ENCODE measurements around the gene LST1.

GRCh38 chr6:31577579-31577966 is 8.5 kb upstream of the LST1 start:
- TF ChIP-seq SP1 (IDR thresholded peaks at IDR 0.05) (no peak), TAF1 (conservative IDR thresholded peaks at IDR 0.05) (no peak), JUND (IDR thresholded peaks at IDR 0.05) (no peak), GABPA (IDR thresholded peaks at IDR 0.05 in 1 of 2, conservative IDR thresholded peaks at IDR 0.05 in 1 of 2) (no peak), ZBTB33 (IDR thresholded peaks at IDR 0.05) (no peak), YY1 (IDR thresholded peaks at IDR 0.05) (no peak), RAD21 (IDR thresholded peaks at IDR 0.05) (no peak), ATF3 (IDR thresholded peaks at IDR 0.05) (no peak)
- TF ChIP-seq, protein P1, sequence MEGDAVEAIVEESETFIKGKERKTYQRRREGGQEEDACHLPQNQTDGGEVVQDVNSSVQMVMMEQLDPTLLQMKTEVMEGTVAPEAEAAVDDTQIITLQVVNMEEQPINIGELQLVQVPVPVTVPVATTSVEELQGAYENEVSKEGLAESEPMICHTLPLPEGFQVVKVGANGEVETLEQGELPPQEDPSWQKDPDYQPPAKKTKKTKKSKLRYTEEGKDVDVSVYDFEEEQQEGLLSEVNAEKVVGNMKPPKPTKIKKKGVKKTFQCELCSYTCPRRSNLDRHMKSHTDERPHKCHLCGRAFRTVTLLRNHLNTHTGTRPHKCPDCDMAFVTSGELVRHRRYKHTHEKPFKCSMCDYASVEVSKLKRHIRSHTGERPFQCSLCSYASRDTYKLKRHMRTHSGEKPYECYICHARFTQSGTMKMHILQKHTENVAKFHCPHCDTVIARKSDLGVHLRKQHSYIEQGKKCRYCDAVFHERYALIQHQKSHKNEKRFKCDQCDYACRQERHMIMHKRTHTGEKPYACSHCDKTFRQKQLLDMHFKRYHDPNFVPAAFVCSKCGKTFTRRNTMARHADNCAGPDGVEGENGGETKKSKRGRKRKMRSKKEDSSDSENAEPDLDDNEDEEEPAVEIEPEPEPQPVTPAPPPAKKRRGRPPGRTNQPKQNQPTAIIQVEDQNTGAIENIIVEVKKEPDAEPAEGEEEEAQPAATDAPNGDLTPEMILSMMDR (IDR thresholded peaks at IDR 0.05; ENCODE audit: low read depth, low read length, missing input control): no peak
- TF ChIP-seq, protein P2, sequence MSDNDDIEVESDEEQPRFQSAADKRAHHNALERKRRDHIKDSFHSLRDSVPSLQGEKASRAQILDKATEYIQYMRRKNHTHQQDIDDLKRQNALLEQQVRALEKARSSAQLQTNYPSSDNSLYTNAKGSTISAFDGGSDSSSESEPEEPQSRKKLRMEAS (IDR thresholded peaks at IDR 0.05): no peak
